Prostate gland (tissue), 2 donors: Measurements from ENCODE around the gene MTMR3.

ENCODE experiments used
- POLR2A ChIP-seq: fragments of 450-650 bp; IDR thresholded peaks from one replicate; pipeline ENCODE4 v1.6.1; 2016; ENCODE audit warnings: antibody characterized with exemption, mild to moderate bottlenecking
- POLR2AphosphoS5 ChIP-seq: sonication (generic); formaldehyde crosslinking; IDR thresholded peaks from one replicate; pipeline ENCODE4 v1.6.1; 2017; ENCODE audit warnings: antibody characterized with exemption
- TF ChIP-seq, protein P1 (sequence below), 4 experiments: fragments of 200-600 bp in 2 of 4; fragments of 450-650 bp in 2 of 4; sonication (generic) in 2 of 4; IDR thresholded peaks; 1 replicate in 3 of 4; 2 replicates in 1 of 4; pipeline ENCODE4 v1.5.1; 2016 to 2019; ENCODE audit warnings: antibody characterized with exemption in 4 of 4, mild to moderate bottlenecking in 2 of 4, moderate library complexity in 2 of 4

DNA sequence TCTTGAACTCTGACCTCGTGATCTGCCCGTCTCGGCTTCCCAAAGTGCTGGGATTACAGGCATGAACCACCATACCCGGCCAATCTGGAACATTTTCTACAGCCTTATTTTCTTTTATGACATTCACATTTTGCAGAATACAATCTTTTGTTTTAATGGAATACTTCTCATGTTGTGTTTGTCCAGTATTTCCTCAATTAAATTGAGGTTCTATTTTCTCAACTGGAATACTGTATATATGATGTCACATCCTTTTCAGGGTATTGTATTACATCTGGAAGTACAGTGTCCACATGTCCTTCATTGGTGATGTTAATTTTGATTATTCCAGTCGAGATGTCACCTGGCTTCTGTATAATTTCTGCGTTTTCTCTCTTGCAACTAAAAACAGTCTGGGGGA lies 106.5 kb downstream of the MTMR3 start:
- TF ChIP-seq, protein P1, sequence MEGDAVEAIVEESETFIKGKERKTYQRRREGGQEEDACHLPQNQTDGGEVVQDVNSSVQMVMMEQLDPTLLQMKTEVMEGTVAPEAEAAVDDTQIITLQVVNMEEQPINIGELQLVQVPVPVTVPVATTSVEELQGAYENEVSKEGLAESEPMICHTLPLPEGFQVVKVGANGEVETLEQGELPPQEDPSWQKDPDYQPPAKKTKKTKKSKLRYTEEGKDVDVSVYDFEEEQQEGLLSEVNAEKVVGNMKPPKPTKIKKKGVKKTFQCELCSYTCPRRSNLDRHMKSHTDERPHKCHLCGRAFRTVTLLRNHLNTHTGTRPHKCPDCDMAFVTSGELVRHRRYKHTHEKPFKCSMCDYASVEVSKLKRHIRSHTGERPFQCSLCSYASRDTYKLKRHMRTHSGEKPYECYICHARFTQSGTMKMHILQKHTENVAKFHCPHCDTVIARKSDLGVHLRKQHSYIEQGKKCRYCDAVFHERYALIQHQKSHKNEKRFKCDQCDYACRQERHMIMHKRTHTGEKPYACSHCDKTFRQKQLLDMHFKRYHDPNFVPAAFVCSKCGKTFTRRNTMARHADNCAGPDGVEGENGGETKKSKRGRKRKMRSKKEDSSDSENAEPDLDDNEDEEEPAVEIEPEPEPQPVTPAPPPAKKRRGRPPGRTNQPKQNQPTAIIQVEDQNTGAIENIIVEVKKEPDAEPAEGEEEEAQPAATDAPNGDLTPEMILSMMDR (IDR thresholded peaks at IDR 0.05): no peak
- TF ChIP-seq POLR2A (no peak), POLR2AphosphoS5 (no peak)
